Measurements from ENCODE around the gene TXLNG. TPM values are rescaled to one million over a fixed set of nuclear protein-coding genes. Genes with fewer than 3 reads are reported as not detected.
A peak's percentile ranks its signal among the peaks of the same experiment; 100 is the strongest.

TXLNG gene
- total RNA-seq, 1 donor: 13.9 TPM

GRCh38 chrX:16882702-16883486 lies 96.6 kb downstream of the TXLNG start:
- peak; percentile 73 for TF ChIP-seq CTCF (IDR thresholded peaks at IDR 0.05; ENCODE audit: insufficient read depth, low read length)
- H3K4me3 ChIP-seq (ENCODE audit: low read depth, low read length): peak overlapping the region; percentile 62
- peak; percentile 74 for DNase-seq (ENCODE audit: low read depth)

- TF ChIP-seq CTCF (IDR thresholded peaks at IDR 0.05; ENCODE audit: insufficient read depth, low read length): no peak
- H3K4me3 ChIP-seq (ENCODE audit: low read depth, low read length): no peak overlapping the region
- no peak for DNase-seq (ENCODE audit: low read depth)
Observed at GRCh38 chrX:16883487-16883804, 97.2 kb downstream of the TXLNG start.

GRCh38 chrX:16885628-16886027 lies 99.4 kb downstream of the TXLNG start:
- DNase-seq (ENCODE audit: low read depth): no peak
- TF ChIP-seq CTCF (IDR thresholded peaks at IDR 0.05; ENCODE audit: insufficient read depth, low read length): no peak
- H3K4me3 ChIP-seq (ENCODE audit: low read depth, low read length): no peak overlapping the region

- H3K4me3 ChIP-seq (ENCODE audit: low read depth, low read length): no peak overlapping the region
- DNase-seq (ENCODE audit: low read depth): peak; percentile 87
- peak; percentile 96 for TF ChIP-seq CTCF (IDR thresholded peaks at IDR 0.05; ENCODE audit: insufficient read depth, low read length)
Observed at GRCh38 chrX:16892504-16893362, 106.5 kb downstream of the TXLNG start.

Small RNA genes within 50 kb of the gene (small RNA-seq; reads per million reads assigned to genes)
- gene RNU4-6P (not detected), gene RNU7-56P (not detected), gene RPL12P49 (not detected)

Other genes with a start within 250 kb of the TXLNG start
- gene S100G, start 136.3 kb upstream of the TXLNG start, total RNA-seq (ENCODE audit: low replicate concordance): not detected in 2 replicates
- 6.2 and 12.0 TPM in 2 replicates for gene CTPS2, start 73.8 kb upstream of the TXLNG start, total RNA-seq (ENCODE audit: low replicate concordance)
- 15.9 and 39.9 TPM in 2 replicates for gene SYAP1, start 66.9 kb upstream of the TXLNG start, total RNA-seq (ENCODE audit: low replicate concordance)
- gene RBBP7, start 83.9 kb downstream of the TXLNG start, total RNA-seq (ENCODE audit: low replicate concordance): 120 and 172 TPM in 2 replicates
- 0.82 and 1.7 TPM in 2 replicates for gene REPS2, start 160.2 kb downstream of the TXLNG start, total RNA-seq (ENCODE audit: low replicate concordance)

Data from fibroblast of the aortic adventitia (primary cell).